Esophagus squamous epithelium (tissue), 4 donors: Measurements from ENCODE around the gene ZC3H13.

Experiments used
- CTCF ChIP-seq, 6 experiments: fragments of 450-650 bp in 4 of 6; fragments of 200-600 bp in 2 of 6; sonication (generic) in 2 of 6; IDR thresholded peaks; one replicate each; pipeline ENCODE4 v1.5.1; 2016 to 2019; ENCODE audit warnings: antibody characterized with exemption in 6 of 6, mild to moderate bottlenecking in 4 of 6, moderate library complexity in 4 of 6
- POLR2A ChIP-seq, 4 donors: fragments of 450-650 bp; IDR thresholded peaks; one replicate each; pipeline ENCODE4 v1.6.1; 2017; ENCODE audit warnings: antibody characterized with exemption in 4 of 4, mild to moderate bottlenecking in 4 of 4, moderate library complexity in 3 of 4

- TF ChIP-seq CTCF (IDR thresholded peaks at IDR 0.05) (no peak), POLR2A (IDR thresholded peaks at IDR 0.05) (no peak)
Observed at GRCh38 chr13:45931211-45931610, 121.3 kb downstream of the ZC3H13 start.
